HCEC 1CT (cell line): ENCODE results near the gene HUNK.
"Not testable (repeated sequence)": the region's sequence is repeated elsewhere in the genome, so short reads cannot be mapped to it uniquely, and the experiment has no call there.

Experiments
- DNase-seq: peaks from one replicate; pipeline ENCODE4 v3.0.0-alpha.2; 2017

HUNK gene

DNA sequence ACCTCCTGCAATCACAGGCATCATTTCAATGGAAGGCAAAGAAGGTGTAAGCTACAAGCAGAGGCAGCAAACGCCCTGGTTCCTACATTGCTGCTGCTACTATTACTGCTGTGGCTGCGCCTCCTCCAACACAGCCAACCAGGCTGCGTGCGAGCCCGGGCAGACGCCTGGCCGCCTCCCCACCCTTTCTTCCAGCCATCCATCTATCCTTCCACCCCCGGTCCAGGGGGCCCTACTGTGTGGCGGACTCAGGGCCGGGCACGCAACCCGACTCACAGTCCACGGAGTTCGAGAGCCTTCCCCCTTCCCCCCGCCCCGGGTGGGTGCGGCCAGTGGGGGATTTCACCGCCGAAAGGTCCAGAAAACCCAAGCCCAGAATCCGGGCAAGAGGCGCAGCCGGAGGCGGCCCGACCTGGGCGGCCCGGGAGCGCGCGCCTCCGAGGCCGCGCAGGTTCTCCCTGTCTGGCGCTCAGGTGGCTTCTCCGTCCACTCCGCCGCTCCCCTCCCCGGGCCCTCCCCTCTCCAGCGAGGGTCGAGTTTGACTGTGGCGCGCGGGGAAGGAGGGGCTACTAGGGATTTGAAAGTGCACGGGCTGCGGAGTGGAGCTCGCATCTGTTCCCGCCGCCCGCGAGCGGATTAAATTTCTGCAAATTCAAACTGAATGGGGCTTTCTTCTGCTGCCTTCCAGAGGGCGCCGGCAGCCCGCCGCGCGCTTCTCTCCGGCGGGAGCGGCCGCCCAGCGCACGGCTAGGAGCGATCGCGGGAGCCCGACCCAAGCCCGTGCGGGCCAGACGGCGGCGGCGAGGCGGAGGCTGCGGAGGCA, at the start of gene HUNK:
Gene HUNK, plus strand, starts transcription at position 569 of the 823 bp plus-strand sequence. CDS start 655 bp downstream, outside the sequence.
- no peak for DNase-seq

DNA sequence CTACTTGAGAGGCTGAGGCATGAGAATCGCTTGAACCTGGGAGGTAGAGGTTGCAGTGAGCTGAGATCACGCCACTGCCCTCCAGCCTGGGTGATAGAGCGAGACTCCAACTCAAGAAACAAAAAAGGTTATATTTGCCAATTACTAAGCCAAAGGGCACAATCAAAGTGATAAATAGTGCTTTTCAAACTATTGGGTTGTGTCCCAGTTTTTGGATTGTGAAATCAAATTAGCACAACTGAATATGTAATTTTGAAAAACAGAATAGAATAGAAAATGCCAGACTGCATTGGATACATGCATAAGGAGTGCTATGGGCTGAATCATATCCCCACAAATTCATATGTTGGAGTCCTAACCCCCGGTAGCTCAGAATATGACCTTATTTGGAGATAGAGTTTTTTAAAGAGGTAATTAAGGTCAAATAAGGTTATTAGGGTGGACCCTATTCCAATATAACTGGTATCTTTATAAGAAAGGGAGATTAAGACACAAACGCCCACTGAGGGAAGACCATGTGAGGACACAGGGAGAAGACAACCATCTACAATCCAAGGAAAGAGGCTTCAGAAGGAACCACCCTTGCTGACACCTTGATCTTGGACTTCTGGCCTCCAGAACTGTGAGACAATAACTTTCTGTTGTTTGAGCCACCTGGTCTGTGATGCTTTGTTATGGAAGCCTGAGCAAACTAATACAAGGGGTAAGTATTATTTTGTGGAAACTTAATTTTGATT, 42.9 kb upstream of the HUNK start:
- DNase-seq, result no peak

DNA sequence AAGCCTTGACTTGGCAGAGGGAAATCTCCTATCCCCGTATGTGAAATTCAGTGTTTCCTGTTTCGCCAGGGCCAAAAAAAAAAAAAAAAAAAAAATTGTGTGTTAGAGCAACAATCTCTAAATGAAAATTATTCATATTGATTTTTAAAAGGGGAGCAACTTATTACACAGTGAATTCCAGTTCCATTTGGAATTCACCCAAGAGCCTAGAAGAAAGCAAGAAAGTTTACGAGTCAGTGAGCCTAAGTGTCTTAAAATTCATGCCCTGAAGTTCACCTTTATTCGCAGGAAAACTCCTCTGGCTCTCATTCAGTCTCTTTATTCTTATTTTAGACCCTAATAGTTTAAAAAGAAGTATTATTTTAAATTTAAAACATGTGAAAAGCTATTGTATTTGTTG, 42.1 kb upstream of the HUNK start:
- DNase-seq, result no peak

DNA sequence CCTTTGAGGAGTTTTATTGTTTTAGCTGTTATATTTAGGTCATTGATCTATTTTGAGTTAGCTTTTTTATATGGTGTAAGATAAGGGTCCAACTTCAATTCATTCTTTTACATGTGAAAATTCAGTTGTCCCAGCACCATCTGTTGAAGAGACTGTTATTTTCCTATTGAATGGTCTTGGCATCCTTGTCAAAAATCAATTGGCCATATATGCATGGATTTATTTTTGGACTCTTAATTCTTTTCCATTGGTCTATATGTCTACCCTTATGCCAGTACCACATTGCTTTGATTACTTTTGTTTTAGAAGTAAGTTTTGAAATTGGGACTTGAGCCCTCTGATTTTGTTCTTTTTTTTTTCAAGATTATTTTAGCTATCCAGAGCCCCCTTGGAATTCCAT, 35.8 kb upstream of the HUNK start:
- no peak for DNase-seq

DNA sequence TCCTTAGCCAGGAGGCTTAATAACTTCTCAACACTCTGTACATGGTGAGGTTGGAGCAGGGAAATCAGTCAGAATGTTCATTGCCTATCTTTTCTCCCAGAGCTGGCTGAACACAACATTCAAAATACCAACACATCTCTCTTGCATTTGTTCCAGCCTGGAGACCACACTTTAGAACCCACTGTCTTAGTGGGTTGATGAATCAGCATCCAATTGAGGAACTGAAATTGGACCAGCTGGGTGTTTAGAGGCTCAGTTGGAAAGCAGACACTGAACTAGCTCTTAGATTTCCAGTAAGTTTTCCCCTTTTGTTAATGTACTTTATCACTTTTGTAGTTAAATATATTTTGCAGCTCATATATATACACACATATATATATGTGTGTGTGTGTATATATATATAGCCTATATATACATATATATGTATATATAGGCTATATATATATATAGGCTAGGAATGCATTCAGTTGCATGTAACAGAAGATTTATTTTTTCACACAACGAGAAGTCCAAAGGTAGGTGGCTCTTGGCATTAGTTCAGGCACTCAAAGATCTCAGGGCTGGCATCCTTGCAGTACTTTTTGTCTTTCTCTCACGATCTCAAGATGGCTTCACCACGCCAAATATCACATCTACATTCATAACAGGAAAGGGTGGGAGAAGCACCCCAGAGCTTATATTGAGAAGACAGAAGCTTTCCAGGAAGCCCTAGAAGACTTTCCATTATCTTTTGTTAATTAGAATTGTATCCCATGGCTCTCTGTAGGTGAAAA, 35.0 kb upstream of the HUNK start:
- DNase-seq, result no peak

DNA sequence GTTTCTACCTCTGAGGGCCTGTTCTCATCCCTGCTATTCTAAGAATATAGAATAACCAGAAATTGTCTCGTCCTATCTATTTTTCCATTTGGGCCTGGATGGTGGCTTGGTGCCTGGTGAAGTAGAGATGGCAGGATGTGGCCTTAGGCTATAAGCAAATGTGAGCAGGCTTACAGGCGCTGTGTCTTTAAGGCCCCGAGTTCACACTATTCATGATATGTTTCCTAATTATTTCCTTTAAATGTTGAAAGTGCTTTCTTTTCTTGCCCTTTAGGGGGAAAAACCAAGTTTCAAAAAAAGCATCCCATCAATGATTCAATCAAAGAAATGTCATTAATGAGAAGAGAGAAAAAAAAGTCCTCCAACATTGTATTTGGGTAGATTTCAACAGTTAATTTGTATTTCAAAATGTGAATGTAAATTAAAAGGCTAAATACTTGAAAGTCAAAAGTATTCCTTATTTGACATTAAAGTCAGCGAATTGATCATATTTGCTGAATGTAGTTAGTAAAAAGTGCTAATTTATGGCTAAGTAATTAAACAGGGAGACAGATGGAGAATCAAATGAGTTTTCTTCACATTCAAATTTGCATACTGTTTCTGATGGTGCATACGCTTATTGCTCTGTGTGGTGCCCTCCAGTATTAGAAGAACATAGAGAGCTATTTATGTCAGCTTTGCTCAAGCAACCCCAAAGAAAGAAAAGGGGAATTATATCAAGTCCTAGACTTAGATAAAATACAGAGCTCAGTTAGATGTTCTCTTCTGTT, 34.0 kb upstream of the HUNK start:
- DNase-seq, result no peak

DNA sequence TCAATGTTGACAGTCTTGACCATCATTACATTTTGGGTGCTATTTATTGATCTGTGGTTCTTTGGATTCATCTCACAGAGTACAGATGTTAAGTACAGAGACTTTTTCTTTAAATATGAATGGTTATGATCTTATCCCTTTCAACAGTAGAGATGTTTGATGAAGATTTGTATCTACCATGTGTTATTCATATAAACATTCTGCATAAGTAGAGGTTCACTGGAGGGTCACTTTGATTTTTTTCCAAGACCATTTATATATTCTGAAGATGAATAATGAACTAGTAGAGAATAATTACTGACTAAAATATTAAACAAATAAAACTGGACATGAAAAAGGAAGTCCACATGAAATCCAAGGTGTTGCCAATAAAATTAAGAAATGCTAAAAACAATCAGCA, 28.6 kb upstream of the HUNK start:
- DNase-seq, result no peak

DNA sequence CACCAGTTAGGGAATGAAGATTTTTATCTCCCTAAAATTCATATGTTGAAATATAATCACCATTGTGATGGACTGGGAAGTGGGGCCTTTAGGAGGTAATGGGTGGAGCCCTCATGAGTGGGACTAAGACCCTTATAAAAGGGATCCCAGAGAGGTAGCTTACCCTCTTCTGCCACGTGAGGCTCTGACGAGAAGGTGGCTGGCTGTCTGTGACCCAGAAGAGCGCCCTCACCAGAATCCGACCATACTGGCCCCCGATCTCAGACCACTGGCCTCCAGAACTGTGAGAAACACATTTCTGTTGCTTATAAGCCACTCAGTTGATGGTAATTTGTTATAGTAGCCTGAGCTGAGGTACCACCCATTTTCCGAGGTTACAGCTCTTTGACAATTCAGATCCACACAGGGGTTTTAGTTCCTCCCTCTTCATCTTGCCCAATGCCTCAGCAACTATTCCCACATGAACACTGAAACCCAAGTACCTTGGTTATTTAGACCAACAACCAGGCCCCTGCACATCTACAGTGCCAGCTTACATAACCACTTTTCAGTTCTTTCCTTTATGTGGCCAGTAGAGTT, 27.6 kb upstream of the HUNK start:
- no peak for DNase-seq

DNA sequence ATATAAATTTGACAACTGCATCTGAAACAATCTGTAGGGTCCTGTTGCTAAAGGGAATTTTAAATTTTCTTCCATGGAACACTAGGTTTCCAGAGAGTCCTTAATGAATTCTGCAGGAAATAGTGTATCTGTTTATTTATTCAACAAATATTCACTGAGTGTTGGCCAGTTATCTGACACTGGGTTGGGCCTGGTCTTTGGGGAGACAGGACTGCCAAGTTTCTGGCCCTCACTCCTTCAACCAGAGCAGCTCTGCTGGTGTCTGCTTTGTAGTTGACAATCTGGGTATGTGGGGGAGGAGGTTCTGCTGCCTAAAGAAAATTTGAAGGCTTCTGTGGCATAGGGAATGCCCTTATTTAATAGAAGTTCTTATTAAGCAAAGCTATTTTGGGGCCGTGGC, 26.1 kb upstream of the HUNK start:
- DNase-seq, result no peak

DNA sequence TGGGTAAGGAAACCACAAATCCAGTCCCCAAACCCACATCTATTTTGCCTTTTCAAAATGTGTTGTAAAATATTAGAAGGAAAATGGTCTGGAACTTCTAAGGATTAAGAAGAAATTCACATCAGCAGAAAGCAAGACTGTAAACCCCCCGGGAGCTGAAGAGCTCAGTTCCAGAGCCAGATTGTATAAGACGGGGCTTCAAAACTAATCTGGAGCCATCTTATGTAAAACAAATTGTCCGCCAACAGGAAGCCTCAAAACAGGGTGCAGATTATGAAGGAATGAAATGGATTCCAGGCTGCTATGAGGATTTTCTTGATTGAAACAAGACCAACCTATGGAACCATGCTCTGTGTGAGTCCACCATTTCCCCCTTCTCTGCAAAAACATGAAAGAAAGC, 25.1 kb upstream of the HUNK start:
- no peak for DNase-seq

DNA sequence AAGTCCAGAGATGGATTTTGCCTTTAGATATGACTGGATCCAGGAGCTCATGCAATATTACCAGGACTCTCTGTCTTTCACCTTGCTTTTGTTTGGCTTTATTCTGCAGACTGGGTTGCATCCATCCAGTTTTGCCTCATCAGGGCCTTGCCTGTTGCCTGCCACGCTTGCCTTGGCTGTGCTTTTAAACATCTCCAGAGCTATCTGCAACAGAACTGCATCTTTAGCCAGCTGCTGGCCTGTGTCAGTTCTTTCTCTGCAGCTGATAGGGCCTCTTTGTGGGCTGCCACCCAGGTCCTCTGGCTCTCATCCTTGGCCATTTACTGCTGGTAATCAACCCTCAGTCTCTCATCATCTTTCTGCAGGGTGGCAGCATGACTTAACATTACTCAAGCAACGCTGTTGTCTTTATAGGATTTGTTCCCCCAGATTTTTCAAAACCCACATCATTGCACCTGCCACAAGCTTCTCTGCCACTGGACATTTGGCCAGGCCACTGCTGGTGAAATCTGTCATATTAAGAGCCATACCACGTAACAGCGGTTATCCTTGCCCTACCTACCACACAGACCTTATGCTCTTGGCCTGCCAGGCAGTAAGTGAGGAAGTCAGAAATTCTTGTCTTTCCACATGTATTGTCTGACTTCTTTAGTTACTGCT, 24.4 kb upstream of the HUNK start:
- no peak for DNase-seq

DNA sequence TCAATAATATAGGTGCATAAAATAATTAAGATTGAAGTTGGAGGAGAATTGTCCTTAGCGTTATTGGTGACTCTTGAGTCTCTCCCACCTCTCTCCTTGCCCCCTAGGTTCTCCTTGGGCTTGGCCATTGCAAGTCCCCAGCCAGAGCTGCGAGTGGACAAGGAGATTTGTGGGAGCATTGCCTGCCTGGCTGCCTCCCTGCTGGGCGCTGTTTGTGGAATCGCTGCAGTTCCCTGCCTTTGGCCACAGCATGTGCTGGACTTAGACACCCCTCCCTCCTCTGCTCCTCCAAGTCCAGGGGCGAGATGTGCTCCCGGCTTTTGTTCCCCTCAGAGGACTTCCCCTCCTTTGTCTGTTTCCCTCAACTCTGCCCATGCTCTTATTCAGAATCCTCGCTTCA, 21.9 kb upstream of the HUNK start:
- no peak for DNase-seq

DNA sequence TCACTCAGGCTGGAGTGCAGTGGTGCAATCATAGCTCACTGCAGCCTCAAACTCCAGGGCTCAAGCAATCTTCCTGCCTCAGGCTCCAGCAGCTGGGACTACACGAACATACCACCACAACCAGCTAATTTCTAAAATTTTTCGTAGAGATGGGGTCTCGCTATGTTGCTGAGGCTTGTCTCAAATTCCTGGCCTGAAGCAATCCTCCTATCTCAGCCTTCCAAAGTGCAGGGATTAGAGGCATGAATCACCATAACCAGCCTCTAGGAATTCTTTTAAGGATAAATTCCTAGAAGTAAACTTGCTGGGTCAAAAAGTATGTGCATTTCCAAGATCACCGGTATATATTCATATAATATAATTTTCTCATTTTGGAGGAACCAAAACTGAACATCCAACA, 17.6 kb upstream of the HUNK start:
- no peak for DNase-seq

DNA sequence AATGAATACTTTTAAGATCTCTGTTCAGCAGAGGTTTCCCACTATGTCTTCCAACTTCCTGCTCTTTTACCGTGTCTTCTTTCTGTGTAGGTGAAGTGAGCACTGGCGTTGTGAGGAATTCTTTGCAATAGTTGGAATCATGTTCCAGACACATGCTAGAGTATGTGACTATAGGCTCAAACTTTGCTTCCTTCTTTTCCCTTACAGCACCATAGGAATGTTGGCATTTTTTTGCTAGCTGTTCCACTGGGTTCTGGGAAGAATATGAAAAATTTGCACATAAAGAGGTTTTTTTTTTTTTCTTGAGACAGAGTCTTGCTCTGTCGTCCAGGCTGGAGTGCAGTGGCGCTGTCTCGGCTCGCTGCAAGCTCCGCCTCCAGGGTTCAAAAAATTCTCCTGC, 15.7 kb upstream of the HUNK start:
- DNase-seq, result no peak

DNA sequence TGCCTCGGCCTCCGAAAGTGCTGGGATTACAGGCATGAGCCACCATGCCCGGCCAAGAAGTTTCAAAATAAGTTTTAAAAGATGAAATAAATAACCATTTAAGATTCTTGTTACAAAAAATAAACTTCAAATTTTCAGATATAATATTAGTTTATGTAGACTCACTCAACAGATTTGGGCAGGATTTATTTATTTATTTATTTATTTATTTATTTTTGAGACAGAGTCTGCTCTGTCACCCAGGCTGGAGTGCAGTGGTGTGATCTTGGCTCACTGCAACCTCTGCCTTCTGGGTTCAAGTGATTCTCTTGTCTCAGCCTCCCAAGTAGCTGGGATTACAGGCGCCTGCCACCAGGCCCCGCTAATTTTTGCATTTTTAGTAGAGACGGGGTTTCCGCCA, 15.2 kb upstream of the HUNK start:
- DNase-seq, result not testable (repeated sequence)

DNA sequence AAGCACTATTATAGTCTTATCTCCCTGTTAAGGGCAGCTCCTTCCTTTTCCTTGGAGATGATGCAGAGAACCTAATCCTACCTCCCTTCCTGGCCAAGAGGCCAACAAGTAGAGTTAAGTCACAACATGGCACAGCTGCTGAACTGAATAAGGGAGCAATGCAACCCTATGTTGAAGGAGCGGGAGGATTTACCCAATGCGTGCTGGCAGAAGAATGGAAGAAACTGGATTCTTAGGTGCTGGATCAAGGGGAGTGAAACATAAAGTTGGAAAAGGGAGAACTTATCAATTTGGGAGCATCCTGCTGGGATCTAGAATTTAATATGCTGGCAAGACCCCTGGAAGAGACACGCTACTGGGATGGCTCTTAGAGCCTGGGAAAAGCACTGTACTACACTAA, 12.0 kb upstream of the HUNK start:
- DNase-seq, result no peak

DNA sequence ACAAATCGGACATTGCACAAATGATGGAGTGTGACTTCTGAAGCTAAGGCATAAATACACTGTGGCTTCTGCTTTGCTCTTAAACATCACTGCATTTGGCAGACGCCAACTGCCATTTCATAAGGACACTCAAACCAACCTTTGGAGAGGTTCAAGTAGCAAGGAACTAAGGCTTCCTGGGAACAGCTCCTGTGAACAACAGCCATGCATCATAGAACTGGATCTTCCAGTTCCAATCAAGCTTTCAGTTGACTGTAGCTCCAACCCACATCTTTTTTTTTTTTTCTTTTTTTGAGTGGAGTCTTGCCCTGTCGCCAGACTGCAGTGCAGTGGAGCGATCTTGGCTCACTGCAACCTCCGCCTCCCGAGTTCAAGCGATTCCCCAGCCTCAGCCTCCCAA, 10.7 kb upstream of the HUNK start:
- no peak for DNase-seq

DNA sequence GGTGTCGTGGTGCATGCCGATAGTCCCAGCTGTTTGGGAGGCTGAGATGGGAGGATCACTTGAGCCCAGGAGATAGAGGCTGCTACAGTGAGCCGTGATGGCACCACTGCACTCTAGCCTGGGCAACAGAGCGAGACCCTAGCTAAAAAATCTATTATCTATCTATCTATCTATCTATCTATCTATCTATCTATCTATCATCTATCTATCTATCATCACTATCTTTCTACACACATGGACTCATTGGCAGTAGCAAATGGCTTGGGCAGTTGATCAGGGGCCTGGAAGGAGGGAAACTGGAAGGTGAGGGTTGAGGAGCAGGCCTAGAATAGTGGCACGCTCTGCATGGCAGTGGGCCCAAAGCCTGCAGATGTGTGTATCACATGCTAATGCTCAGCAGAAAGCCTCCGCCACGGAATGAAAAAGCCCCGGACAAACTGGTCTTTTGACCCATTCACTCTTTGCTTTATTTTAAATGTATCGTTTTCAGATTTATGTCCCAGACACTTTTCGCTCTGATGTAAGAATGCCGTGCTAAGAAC, 7.3 kb upstream of the HUNK start:
- no peak for DNase-seq

DNA sequence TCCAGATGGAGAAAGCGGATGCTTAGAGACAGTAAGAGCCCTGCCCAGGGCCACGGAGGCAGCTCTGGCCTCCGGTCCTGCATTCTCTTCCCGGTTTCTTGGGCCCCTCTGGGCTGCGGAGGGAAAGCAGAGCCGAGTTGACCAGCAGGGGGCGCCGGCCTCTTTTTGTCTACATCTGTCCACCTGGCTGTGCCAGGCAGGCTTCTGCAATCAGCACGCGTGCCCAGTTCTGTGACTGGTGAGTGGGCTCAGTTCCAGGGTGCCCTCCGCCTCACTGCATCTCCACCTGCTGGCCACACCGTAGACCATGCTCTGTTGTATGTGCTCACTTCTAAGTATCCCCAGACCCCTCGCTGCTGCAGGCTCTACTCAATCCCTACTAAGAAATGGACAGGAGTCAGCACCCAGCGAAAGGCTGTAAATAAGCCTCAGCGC, 6.7 kb upstream of the HUNK start:
- peak; percentile 22 for DNase-seq

DNA sequence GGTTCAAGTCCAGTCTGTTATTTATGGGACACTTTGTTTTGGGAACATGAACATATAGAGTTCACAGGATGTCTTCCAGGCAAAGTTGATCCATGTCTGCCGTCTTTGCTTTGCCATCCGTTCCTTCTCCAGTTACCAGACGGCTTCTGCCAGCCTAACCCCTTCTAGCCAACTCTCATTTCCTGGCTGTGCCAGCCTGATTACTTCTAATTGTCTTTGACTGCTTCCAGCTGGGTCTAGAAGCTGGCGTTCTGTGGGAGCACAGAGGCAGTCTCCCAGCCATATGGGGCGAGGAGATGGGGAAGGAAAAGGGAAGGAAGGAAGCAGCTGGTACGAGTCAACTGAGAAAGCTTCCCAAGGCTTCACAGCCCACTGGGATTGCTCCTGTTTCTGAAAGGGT, 3.1 kb upstream of the HUNK start:
- DNase-seq, result no peak

DNA sequence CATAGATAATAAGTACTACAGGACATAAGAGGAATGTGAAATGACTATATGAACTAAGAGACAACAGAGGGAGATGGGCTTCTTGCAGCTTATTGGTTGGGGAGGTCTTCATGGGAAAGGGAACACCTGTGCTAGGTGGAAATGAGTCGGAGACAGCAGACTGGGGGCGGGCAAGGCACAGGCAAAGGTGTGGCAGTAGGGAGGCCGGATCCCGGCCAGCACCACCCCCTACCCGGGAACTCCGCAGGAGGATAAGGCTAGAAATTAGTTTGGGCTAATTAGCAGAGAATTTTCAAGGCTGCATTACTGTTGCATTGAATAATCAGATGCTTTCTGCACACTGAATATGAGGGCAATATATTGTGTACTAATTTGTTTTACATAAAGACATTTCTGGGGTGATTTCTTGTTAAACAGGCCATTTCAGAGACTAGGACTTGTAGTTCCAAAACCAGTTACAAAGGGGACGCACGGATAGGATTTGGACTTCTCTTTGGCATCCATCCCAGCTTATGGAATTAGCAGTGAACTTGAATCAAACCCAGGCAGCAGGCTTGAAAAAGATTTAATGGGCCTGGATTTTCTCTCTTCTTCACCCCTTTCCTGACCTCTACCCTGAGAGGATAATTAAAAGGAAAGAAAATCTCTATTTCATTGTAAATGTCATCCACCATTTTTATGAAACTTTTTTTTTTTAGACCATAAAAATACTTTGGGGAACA, 2.2 kb upstream of the HUNK start:
- DNase-seq, result no peak
